ENCODE measurements around the gene PDSS2. TPM values are rescaled to one million over a fixed set of nuclear protein-coding genes. Genes with fewer than 3 reads are reported as not detected.

Gene PDSS2
- total and polyA plus RNA-seq, 2 of the 4 experiments (the other 2 are of a cell fraction), result 8.6 to 9.2 TPM

Small RNA genes within 50 kb of the gene (microRNA-seq; reads per million reads assigned to microRNA genes)
- gene AL591516.1 (ENCODE audit: insufficient read depth, insufficient read length), result not detected
- gene RNU6-1299P (ENCODE audit: insufficient read depth, insufficient read length), result not detected

Small RNA genes within 50 kb of the gene (small RNA-seq; reads per million reads assigned to genes)
- gene AL591516.1, result 0 reads per million in 5 experiments
- gene RNU6-1299P, result 0 reads per million in 5 experiments

Other genes with a start within 250 kb of the PDSS2 start
- 0.72 and 1.1 TPM in 2 replicates for gene SOBP, start 30.6 kb upstream of the PDSS2 start, total RNA-seq (2012; rRNA removed)
- gene SOBP, start 30.6 kb upstream of the PDSS2 start, polyA plus RNA-seq (2012; rRNA removed), result 0.60 and 0.99 TPM in 2 replicates

All from IMR-90 (cell line).